Ovary (tissue), 3 donors: ENCODE results near the gene SPAG4.

ENCODE experiments used
- EP300 ChIP-seq: sonication (generic); formaldehyde crosslinking; IDR thresholded peaks from one replicate; pipeline ENCODE4 v1.6.1; 2017; ENCODE audit warnings: antibody characterized with exemption
- POLR2A ChIP-seq: fragments of 450-650 bp; IDR thresholded peaks from one replicate; pipeline ENCODE4 v1.6.1; 2017; ENCODE audit warnings: antibody characterized with exemption, mild to moderate bottlenecking, moderate library complexity
- TF ChIP-seq, protein P1 (sequence below), 3 donors: fragments of 450-650 bp in 2 of 3; fragments of 200-600 bp in 1 of 3; IDR thresholded peaks; one replicate each; pipeline versions ENCODE4 v1.5.1 to v1.8.0; 2016 to 2022; ENCODE audit warnings: antibody characterized with exemption in 3 of 3, mild to moderate bottlenecking in 1 of 3
- donor health status: DM: no; HTN: no; CAD: no.

DNA sequence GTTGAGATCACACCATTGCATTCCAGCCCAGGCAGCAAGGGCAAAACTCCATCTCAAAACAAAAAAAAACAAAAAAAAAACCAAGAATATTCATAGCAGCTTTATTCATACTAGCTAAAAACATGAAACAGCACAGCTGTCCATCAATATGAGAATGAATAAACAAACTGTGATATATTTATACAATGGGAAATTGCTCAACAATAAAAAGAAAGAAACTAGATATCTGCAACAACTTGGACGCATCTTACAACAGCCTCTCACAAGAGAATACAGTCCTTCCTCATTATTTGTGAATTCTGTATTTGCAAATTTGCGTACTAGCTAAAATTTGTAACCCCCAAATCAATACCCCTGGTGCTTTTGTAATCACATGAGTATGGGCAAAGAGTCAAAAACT, 28.2 kb upstream of the SPAG4 start:
- TF ChIP-seq, protein P1, sequence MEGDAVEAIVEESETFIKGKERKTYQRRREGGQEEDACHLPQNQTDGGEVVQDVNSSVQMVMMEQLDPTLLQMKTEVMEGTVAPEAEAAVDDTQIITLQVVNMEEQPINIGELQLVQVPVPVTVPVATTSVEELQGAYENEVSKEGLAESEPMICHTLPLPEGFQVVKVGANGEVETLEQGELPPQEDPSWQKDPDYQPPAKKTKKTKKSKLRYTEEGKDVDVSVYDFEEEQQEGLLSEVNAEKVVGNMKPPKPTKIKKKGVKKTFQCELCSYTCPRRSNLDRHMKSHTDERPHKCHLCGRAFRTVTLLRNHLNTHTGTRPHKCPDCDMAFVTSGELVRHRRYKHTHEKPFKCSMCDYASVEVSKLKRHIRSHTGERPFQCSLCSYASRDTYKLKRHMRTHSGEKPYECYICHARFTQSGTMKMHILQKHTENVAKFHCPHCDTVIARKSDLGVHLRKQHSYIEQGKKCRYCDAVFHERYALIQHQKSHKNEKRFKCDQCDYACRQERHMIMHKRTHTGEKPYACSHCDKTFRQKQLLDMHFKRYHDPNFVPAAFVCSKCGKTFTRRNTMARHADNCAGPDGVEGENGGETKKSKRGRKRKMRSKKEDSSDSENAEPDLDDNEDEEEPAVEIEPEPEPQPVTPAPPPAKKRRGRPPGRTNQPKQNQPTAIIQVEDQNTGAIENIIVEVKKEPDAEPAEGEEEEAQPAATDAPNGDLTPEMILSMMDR (IDR thresholded peaks at IDR 0.05), result no peak
- TF ChIP-seq POLR2A, result no peak
- TF ChIP-seq EP300, result no peak
